22Rv1 (cell line): ENCODE results near the gene SH3RF1.

Experiments
- CTCF ChIP-seq: fragments of 450-650 bp; IDR thresholded peaks from 2 replicates; pipeline ENCODE4 v1.5.1; 2017; ENCODE audit warnings: mild to moderate bottlenecking
- ZFX ChIP-seq: fragments of 450-650 bp; IDR thresholded peaks from 2 replicates; pipeline ENCODE4 v1.6.1; 2017; ENCODE audit warnings: antibody characterized with exemption, borderline replicate concordance

GRCh38 chr4:169074117-169074516 lies 196.6 kb downstream of the SH3RF1 start:
- TF ChIP-seq CTCF (no peak), ZFX (no peak)
